ENCODE results near the gene DDX42.
"Not testable (repeated sequence)": the region's sequence is repeated elsewhere in the genome, so short reads cannot be mapped to it uniquely, and the experiment has no call there.

DDX42 gene

DNA sequence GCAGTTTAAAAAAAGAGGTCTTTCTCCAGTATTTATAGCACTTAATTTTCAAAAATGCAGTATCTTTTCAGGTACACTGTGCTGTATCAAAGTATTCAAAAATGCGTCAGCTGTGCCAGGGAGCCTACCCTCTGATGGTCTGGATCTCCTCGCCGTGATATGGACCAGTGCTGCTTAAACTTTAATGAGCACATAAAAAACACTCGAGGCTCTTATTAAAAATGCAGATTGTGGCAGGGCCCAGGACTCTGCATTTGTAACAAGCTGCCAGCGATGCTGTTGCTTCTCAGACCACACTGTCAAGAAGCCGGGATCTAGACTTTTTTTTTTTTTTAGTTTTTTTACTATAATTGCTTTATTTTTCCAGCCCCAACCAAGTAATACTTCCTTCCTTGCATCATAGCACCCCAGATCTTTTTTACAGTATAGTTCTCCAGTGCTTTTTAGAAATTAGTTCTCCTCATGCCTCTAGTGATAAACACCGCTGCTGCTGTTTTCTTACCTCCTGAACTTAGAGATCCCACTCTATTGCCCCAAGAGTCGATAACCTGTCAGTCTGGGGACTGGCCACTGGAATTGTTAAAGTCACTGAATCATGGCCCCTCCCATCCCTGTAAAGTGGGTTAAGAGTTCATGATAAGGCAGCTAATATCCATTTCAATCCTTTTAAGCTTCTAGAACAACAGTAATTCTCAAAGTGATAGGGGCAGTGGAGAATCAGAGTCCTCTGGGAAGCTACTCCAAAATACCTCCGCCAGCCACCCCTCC lies 70.1 kb downstream of the DDX42 start:
- peaks cover 7% of the 10 kb centered on the region for H3K36me3 Mint-ChIP-seq (ENCODE audit: low read depth)
- DNase-seq (no peak), ATAC-seq (no peak)
- peaks cover 9% of the 10 kb centered on the region for H3K9me3 Mint-ChIP-seq
- H3K27ac Mint-ChIP-seq, result peak overlapping the region; percentile 83
- H3K4me1 Mint-ChIP-seq, result peaks cover 45% of the 10 kb centered on the region
- peak overlapping the region; percentile 95 for H3K4me3 Mint-ChIP-seq
- peaks cover 2% of the 10 kb centered on the region for H3K27me3 Mint-ChIP-seq

DNA sequence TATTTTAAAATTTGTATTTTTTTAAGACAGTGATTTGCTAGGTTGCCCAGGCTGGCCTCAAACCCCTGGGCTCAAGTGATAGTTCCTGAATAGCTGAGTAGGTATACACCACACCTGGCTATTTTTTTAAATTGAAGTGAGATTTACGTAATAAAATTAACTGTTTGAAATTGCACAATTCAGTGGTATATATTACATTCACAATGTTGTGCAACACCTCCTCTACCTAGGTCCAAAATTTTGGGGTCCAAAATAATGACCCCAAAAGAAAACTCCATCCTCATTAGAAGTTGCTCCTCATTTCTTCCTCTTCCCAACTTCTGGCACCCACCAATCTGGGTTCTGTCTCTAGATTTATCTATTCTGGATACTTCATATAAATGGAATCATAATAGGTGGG lies 71.5 kb downstream of the DDX42 start:
- H3K4me3 Mint-ChIP-seq, result no peak overlapping the region
- H3K9me3 Mint-ChIP-seq, result peaks cover 10% of the 10 kb centered on the region
- peaks cover 38% of the 10 kb centered on the region for H3K4me1 Mint-ChIP-seq
- H3K27ac Mint-ChIP-seq, result no peak overlapping the region
- ATAC-seq (no peak), DNase-seq (no peak)
- H3K27me3 Mint-ChIP-seq, result peaks cover 5% of the 10 kb centered on the region
- H3K36me3 Mint-ChIP-seq (ENCODE audit: low read depth), result peaks cover 7% of the 10 kb centered on the region

DNA sequence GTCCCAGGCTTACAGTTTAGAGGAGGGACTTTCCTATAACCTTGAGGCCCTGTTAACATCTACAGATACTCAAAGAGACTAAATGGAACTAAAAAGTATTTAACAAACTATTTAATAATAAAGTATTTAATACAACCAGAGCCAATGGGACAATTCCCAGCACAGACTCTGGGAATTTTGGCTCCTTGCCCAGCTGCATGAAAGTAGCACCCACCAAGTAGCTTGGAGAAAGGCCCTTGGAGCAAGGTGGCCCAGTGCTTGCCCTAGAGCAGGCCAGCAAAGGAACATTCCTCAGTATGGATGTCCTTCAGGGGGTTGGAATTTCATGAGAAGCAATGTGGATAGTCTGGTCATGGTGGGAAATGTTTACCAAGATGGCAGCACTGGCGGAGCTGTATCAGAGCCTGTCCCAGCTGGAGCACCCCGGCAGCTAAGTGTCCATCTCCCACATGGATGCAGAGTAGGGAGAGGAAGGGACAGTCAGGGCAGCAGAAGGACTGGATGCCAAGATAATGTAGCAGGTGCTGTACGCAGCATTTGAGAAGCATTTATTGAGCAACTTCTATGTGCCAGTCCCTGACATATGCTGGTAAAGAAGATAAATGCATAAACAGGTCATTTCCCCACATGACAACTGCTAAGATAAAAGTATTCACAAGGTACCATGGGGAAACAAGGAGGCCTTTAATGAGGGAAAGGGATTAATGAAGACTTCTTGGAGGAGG lies 73.7 kb downstream of the DDX42 start:
- Mint-ChIP-seq H3K27ac (peak overlapping the region; percentile 82), H3K4me1 (peaks cover 27% of the 10 kb centered on the region), H3K9me3 (peaks cover 10% of the 10 kb centered on the region), H3K4me3 (peak overlapping the region; percentile 56), H3K27me3 (peaks cover 5% of the 10 kb centered on the region), H3K36me3 (ENCODE audit: low read depth) (peaks cover 7% of the 10 kb centered on the region)
- ATAC-seq (no peak), DNase-seq (no peak)

DNA sequence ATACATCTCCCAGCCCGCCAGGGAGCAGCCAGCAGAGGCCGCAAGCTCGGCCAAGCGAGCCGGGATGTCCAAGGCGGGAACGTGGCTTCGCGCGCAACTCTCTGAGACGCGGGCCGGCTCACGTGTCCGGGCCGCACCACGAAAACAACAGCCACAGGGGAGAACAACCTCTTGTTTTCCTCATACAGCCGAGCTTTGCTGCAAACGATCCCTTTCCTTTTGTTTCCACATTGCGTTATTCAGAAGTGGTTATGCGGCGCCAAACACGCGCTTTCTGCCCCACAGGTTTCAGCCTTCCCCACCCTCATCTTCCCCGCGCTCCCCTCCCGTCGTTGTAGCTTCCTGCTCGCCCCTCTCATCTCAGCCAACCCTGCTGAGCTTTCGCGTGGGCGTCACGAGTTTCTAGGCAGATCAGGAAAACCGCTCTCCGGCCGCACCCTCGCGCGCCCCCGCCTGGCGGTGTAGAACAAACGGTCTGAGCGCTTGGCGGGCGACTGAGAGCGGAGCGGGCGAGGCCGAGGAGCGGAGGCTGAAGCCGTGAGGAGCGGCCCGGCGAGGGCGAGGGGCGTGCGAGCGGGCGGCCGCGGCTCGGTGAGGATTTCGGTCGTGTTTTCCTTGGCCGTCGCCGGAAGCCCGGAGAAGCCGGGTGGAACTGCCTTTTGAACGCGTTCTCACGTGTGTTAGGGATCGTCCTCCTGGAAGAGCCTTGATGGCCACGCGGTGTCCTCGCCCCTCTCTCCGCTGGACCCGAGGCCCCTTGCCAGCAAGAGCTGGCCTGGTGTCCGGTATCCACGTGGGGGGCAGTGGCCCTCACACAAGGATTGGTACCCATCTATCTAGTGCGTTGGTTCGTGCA lies 75.1 kb downstream of the DDX42 start:
- peak overlapping the region; percentile 94 for H3K27ac Mint-ChIP-seq
- peak; percentile 93 for ATAC-seq
- peaks cover 7% of the 10 kb centered on the region for H3K36me3 Mint-ChIP-seq (ENCODE audit: low read depth)
- peak; percentile 99 for DNase-seq
- H3K4me3 Mint-ChIP-seq, result peak overlapping the region; percentile 68
- peaks cover 18% of the 10 kb centered on the region for H3K4me1 Mint-ChIP-seq
- H3K9me3 Mint-ChIP-seq, result peaks cover 10% of the 10 kb centered on the region
- peaks cover 5% of the 10 kb centered on the region for H3K27me3 Mint-ChIP-seq

DNA sequence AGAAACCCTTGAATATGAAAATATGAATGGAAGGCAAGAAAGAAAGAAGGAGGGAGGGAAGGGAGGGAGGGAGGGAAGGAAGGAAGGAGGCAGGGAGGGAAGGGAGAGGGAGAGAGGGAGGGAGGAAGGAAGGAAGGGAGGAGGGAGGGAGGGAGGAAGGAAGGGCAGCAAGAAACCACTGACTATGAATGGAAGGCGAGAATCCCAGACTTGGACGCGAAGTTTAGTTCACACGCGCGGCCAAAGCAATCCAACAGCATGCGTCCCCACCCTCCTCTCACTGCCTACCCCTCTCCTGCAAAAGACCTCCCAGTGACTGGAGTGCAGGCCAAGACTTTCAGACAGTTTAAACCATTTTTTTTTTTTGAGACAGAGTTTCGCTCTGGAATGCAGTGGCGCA lies 76.4 kb downstream of the DDX42 start:
- ATAC-seq, result no peak
- H3K4me1 Mint-ChIP-seq, result peaks cover 15% of the 10 kb centered on the region
- DNase-seq, result no peak
- H3K9me3 Mint-ChIP-seq, result peaks cover 10% of the 10 kb centered on the region
- H3K36me3 Mint-ChIP-seq (ENCODE audit: low read depth), result peaks cover 7% of the 10 kb centered on the region
- peaks cover 5% of the 10 kb centered on the region for H3K27me3 Mint-ChIP-seq
- H3K4me3 Mint-ChIP-seq, result no peak overlapping the region
- H3K27ac Mint-ChIP-seq, result no peak overlapping the region

DNA sequence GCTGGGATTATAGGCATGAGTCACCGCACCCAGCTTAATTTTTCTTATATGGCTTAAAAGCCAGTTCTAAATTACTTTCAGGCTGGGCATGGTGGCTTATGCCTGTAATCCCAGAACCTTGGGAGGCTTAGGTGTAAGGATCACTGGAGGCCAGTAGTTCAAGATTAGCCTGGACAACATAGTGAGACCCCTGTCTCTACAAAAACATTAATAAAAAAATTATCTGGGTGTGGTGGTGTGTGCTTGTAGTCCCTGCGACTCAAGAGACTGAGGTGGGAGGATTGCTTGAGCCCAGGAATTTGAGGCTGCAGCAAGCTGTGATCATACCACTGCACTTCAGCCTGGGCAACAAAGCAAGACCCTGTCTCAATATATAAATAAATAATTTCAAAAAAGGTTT lies 79.3 kb downstream of the DDX42 start:
- H3K27ac Mint-ChIP-seq, result no peak overlapping the region
- DNase-seq, result no peak
- H3K27me3 Mint-ChIP-seq, result peaks cover 5% of the 10 kb centered on the region
- H3K4me1 Mint-ChIP-seq, result peaks cover 8% of the 10 kb centered on the region
- no peak for ATAC-seq
- H3K4me3 Mint-ChIP-seq, result no peak overlapping the region
- peaks cover 1% of the 10 kb centered on the region for H3K36me3 Mint-ChIP-seq (ENCODE audit: low read depth)
- peaks cover 5% of the 10 kb centered on the region for H3K9me3 Mint-ChIP-seq

DNA sequence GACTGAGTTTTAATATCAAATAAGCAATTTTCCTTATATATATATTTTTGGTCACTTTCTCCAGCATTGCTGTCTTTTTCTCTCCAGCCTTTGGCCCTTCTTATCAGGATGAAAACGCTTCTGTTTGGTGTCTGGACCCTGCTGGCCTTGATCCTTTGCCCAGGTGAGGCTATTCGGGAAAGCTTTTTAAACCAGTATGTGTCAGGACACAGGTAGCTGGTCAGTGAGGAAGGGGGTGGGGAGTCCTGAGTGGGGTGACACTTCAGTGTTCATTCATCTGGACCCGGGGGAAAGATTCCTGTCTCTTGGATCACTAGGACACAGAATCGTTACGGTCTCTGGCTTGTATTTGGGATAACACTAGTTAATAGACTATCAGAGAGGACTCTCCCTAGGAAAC lies 80.7 kb downstream of the DDX42 start:
- H3K27me3 Mint-ChIP-seq, result no peaks in the 10 kb centered on the region

DNA sequence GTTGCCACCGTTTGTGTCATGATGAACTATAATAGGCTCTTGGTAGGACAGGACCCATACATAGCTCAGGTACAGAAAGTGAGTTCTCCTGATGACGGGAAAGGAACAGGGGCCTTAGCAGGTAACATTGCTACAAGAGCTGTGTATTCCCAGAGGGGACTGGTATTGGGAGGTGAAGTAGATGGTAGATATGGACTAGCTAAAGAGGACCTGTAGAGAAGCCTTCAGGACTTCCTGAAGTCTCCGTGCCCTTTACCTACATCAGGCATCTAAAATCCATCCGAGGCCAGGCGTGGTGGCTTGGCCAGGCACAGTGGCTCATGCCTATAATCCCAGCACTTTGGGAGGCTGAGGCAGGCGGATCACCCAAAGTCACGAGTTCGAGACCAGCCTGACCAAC lies 81.2 kb downstream of the DDX42 start:
- H3K36me3 Mint-ChIP-seq (ENCODE audit: low read depth), result no peaks in the 10 kb centered on the region
- no peak overlapping the region for H3K27ac Mint-ChIP-seq
- H3K4me3 Mint-ChIP-seq, result no peak overlapping the region
- no peak for ATAC-seq
- H3K4me1 Mint-ChIP-seq, result no peaks in the 10 kb centered on the region
- no peaks in the 10 kb centered on the region for H3K27me3 Mint-ChIP-seq
- no peaks in the 10 kb centered on the region for H3K9me3 Mint-ChIP-seq
- DNase-seq, result no peak

More for the DNA sequence above, 80.7 kb downstream of the DDX42 start:
- H3K4me3 Mint-ChIP-seq, result no peak overlapping the region
- no peak overlapping the region for H3K27ac Mint-ChIP-seq
- H3K9me3 Mint-ChIP-seq, result no peaks in the 10 kb centered on the region
- ATAC-seq (no peak), DNase-seq (no peak)
- no peaks in the 10 kb centered on the region for H3K36me3 Mint-ChIP-seq (ENCODE audit: low read depth)
- H3K4me1 Mint-ChIP-seq, result no peaks in the 10 kb centered on the region

DNA sequence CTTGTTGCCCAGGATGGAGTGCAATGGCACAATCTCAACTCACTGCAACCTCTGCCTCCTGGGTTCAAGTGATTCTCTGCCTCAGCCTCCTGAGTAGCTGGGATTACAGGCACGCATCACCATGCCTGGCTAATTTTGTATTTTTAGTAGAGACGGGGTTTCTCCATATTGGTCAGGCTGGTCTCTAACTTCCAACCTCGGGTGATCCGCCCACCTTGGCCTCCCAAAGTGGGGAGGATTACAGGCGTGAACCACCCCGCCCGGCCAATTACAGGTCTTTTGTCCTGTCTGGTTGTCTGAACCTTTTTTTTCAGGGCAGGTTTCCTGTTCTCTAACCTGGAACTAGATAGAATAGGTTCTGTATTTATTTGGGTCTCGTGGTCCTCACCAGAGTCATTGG lies 82.5 kb downstream of the DDX42 start:
- ATAC-seq, H3K27ac Mint-ChIP-seq: not testable (repeated sequence)

DNA sequence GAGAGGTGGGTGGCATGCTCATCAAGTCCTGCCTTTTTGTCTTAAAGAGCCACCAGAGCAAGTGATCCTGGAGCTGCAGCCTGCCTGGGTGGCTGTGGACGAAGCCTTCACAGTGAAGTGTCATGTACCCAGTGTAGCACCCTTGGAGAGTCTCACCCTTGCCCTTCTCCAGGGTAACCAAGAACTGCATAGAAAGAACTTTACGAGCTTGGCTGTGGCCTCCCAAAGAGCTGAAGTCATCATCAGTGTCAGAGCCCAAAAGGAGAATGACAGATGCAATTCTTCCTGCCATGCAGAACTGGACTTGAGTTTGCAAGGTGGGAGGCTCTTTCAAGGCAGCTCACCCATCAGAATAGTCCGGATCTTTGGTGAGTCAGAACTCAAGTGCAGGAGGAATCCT lies 85.3 kb downstream of the DDX42 start:
- ATAC-seq, result no peak
- no peak overlapping the region for H3K4me3 Mint-ChIP-seq
- no peak for DNase-seq
- no peaks in the 10 kb centered on the region for H3K9me3 Mint-ChIP-seq
- no peaks in the 10 kb centered on the region for H3K36me3 Mint-ChIP-seq (ENCODE audit: low read depth)
- H3K4me1 Mint-ChIP-seq, result no peaks in the 10 kb centered on the region
- peaks cover 4% of the 10 kb centered on the region for H3K27me3 Mint-ChIP-seq
- no peak overlapping the region for H3K27ac Mint-ChIP-seq

More for the DNA sequence above, 82.5 kb downstream of the DDX42 start:
- not testable (repeated sequence) for H3K4me1 Mint-ChIP-seq; H3K36me3 Mint-ChIP-seq (ENCODE audit: low read depth); DNase-seq; H3K4me3 Mint-ChIP-seq; H3K9me3 Mint-ChIP-seq; H3K27me3 Mint-ChIP-seq

DNA sequence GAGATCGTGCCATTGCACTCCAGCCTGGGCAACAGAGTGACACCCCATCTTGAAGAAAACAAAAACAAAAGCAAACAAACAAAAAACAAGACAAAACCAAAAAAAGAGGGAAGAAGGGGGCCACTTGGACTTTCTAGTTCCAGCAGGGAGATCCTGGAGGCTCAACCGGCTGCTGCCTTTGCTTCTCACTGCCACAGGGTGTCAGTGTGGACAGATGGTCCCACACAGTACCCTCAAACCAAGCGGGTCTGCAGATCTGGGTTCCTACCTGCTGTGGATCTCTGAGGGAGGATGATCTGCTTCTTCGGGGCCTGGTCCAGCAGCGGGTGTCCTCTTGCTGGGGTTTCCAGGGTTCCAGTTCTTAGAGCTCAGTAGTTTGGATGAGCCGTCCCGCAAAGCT lies 92.7 kb downstream of the DDX42 start:
- not testable (repeated sequence) for H3K36me3 Mint-ChIP-seq (ENCODE audit: low read depth); H3K27me3 Mint-ChIP-seq; H3K4me1 Mint-ChIP-seq; H3K4me3 Mint-ChIP-seq; DNase-seq; ATAC-seq; H3K9me3 Mint-ChIP-seq; H3K27ac Mint-ChIP-seq
